ENCODE measurements around the gene MRPS34. TPM values are rescaled to one million over a fixed set of nuclear protein-coding genes. Genes with fewer than 3 reads are reported as not detected.

Gene MRPS34
- total RNA-seq, 4 donors from 2014 or later, result 47.1 to 75.2 (median 64.2) TPM

GRCh38 chr16:1816396-1817275, 43.7 kb upstream of the MRPS34 start:
- 96% methylated on average over 30 of the region's 40 CpGs for WGBS
- H3K27me3 ChIP-seq, result no peaks in the 10 kb centered on the region
- DNase-seq (ENCODE audit: extremely low spot score), result no peak

GRCh38 chr16:1815461-1815860, 42.5 kb upstream of the MRPS34 start:
- intact Hi-C loops (cut with DNase I), result no loop called here
- Histone ChIP-seq H3K36me3 (peaks cover 36 to 85% (median 75%) of the 10 kb centered on the region in 4 donors), H3K9me3 (no peaks in the 10 kb centered on the region), H3K4me3 (no peak overlapping the region), H3K27me3 (no peaks in the 10 kb centered on the region), H3K4me1 (peaks cover 0 to 11% (median 10%) of the 10 kb centered on the region in 4 donors), H3K27ac (replicated peaks in 1 of 4) (no peak overlapping the region)
- no peak for DNase-seq (ENCODE audit: extremely low spot score)
- TF ChIP-seq EP300 (IDR thresholded peaks at IDR 0.05) (no peak), POLR2A (IDR thresholded peaks at IDR 0.05; ENCODE audit: low read depth) (no peak), POLR2AphosphoS5 (IDR thresholded peaks at IDR 0.05) (no peak)
- TF ChIP-seq, protein P1, sequence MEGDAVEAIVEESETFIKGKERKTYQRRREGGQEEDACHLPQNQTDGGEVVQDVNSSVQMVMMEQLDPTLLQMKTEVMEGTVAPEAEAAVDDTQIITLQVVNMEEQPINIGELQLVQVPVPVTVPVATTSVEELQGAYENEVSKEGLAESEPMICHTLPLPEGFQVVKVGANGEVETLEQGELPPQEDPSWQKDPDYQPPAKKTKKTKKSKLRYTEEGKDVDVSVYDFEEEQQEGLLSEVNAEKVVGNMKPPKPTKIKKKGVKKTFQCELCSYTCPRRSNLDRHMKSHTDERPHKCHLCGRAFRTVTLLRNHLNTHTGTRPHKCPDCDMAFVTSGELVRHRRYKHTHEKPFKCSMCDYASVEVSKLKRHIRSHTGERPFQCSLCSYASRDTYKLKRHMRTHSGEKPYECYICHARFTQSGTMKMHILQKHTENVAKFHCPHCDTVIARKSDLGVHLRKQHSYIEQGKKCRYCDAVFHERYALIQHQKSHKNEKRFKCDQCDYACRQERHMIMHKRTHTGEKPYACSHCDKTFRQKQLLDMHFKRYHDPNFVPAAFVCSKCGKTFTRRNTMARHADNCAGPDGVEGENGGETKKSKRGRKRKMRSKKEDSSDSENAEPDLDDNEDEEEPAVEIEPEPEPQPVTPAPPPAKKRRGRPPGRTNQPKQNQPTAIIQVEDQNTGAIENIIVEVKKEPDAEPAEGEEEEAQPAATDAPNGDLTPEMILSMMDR (IDR thresholded peaks at IDR 0.05), result no peak
- 89% methylated on average over 11 of the region's 11 CpGs for WGBS

More at GRCh38 chr16:1816396-1817275, 43.7 kb upstream of the MRPS34 start:
- peaks cover 0 to 11% (median 10%) of the 10 kb centered on the region in 4 donors for H3K4me1 ChIP-seq
- H3K4me3 ChIP-seq, result no peak overlapping the region
- H3K36me3 ChIP-seq, result peaks cover 46 to 85% (median 80%) of the 10 kb centered on the region in 4 donors
- TF ChIP-seq, protein P1 (IDR thresholded peaks at IDR 0.05), result no peak
- TF ChIP-seq POLR2AphosphoS5 (IDR thresholded peaks at IDR 0.05) (no peak), EP300 (IDR thresholded peaks at IDR 0.05) (no peak), POLR2A (IDR thresholded peaks at IDR 0.05; ENCODE audit: low read depth) (no peak)
- H3K9me3 ChIP-seq, result no peaks in the 10 kb centered on the region
- intact Hi-C loops (cut with DNase I), result no loop called here
- no peak overlapping the region for H3K27ac ChIP-seq (replicated peaks in 1 of 4)

DNA sequence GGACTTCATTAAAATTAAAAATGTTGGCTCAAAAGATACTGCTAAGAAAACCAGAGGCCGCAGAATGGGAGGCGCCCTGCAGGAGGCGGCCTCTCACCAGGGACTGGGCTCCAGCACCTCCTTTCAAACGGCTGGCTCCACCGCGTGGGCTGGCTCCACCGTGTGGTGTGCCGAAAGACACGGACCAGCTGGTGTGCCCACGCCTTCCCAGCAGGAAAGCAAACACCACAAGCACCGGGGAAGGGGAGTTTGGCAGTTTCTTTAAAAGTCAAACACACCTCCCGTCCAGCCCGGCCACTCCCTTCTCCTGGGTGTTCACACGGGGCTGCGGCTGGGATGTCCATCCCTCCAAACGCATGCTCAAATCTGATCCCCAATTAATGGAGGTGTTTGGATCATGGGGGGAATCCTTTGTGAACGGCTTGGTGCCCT, 39.8 kb upstream of the MRPS34 start:
- 11% methylated on average over 9 of the region's 17 CpGs for WGBS

DNA sequence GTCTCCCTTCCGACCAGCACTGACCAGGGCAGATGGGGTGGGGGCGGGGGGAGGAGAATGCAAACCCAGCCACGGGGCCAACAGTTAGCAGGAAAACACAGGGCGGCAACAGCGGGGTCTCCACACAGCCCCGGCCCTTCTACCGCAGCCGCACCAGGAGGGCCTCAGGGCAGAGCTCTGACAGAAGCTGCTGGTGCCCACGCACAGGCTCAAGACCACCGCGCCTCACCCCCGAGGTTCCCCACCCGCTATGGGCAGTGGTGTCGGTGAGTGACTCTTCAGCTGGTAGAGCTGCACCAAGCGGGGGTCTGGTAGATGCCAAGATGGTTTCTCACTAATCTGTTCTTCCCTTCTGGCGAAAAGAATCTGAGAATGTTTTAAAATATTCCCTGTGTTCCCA, 37.6 kb upstream of the MRPS34 start:
- intact Hi-C loops (cut with DNase I), result no loop called here
- DNase-seq (ENCODE audit: extremely low spot score), result no peak
- Histone ChIP-seq H3K4me1 (peaks cover 0 to 11% (median 10%) of the 10 kb centered on the region in 4 donors), H3K27ac (replicated peaks in 1 of 4) (no peak overlapping the region), H3K4me3 (no peak overlapping the region), H3K27me3 (no peaks in the 10 kb centered on the region), H3K9me3 (no peaks in the 10 kb centered on the region), H3K36me3 (peaks cover 33 to 84% (median 67%) of the 10 kb centered on the region in 4 donors)
- 93% methylated on average over 11 of the region's 16 CpGs for WGBS
- TF ChIP-seq POLR2A (IDR thresholded peaks at IDR 0.05; ENCODE audit: low read depth), result no peak
- TF ChIP-seq, protein P1 (IDR thresholded peaks at IDR 0.05), result no peak
- no peak for TF ChIP-seq EP300 (IDR thresholded peaks at IDR 0.05)
- no peak for TF ChIP-seq POLR2AphosphoS5 (IDR thresholded peaks at IDR 0.05)

More for the DNA sequence above, 39.8 kb upstream of the MRPS34 start:
- TF ChIP-seq, protein P1 (IDR thresholded peaks at IDR 0.05), result peak; percentile 40 to 68 (median 50)
- TF ChIP-seq POLR2AphosphoS5 (IDR thresholded peaks at IDR 0.05), result peak in 1 of 2 donors; percentile 52
- TF ChIP-seq EP300 (IDR thresholded peaks at IDR 0.05), result no peak
- Histone ChIP-seq H3K9me3 (no peaks in the 10 kb centered on the region), H3K4me3 (no peak overlapping the region), H3K27me3 (no peaks in the 10 kb centered on the region), H3K36me3 (peaks cover 39 to 84% (median 73%) of the 10 kb centered on the region in 4 donors), H3K27ac (replicated peaks in 1 of 4) (peak overlapping the region in 1 of 4 donors; percentile 47), H3K4me1 (peaks cover 0 to 11% (median 10%) of the 10 kb centered on the region in 4 donors)
- intact Hi-C loops (cut with DNase I), result no loop called here
- peak; percentile 93 for DNase-seq (ENCODE audit: extremely low spot score)
